Measurements from ENCODE around the gene ERBB3.
A peak's percentile ranks its signal among the peaks of the same experiment; 100 is the strongest.

Gene ERBB3

GRCh38 chr12:56080556-56081138, 682 bp downstream of the ERBB3 start:
- DNase-seq = no peak

GRCh38 chr12:56081393-56082347, 1.7 kb downstream of the ERBB3 start:
- no peak for DNase-seq

- no peak for DNase-seq
Measured at GRCh38 chr12:56082382-56082781, 2.4 kb downstream of the ERBB3 start.

- DNase-seq = no peak
Measured at GRCh38 chr12:56082967-56083366, 3.0 kb downstream of the ERBB3 start.

- no peak for DNase-seq
Measured at GRCh38 chr12:56084958-56085543, 5.1 kb downstream of the ERBB3 start.

- no peak for DNase-seq
Measured at GRCh38 chr12:56086096-56086495, 6.1 kb downstream of the ERBB3 start.

- DNase-seq = no peak
Measured at GRCh38 chr12:56086608-56087007, 6.6 kb downstream of the ERBB3 start.

GRCh38 chr12:56087220-56087619, 7.3 kb downstream of the ERBB3 start:
- DNase-seq = no peak

GRCh38 chr12:56097738-56098137, 17.8 kb downstream of the ERBB3 start:
- DNase-seq = no peak

- DNase-seq = no peak
Measured at GRCh38 chr12:56098592-56098991, 18.6 kb downstream of the ERBB3 start.

GRCh38 chr12:56099787-56100186, 19.8 kb downstream of the ERBB3 start:
- no peak for DNase-seq

GRCh38 chr12:56101045-56101444, 21.1 kb downstream of the ERBB3 start:
- no peak for DNase-seq

GRCh38 chr12:56102683-56103065, 22.7 kb downstream of the ERBB3 start:
- no peak for DNase-seq

GRCh38 chr12:56103066-56103711, 23.2 kb downstream of the ERBB3 start:
- no peak for DNase-seq

GRCh38 chr12:56103823-56104108, 23.8 kb downstream of the ERBB3 start:
- DNase-seq = no peak

- DNase-seq = peak; percentile 82 to 99
Measured at GRCh38 chr12:56104109-56104814, 24.3 kb downstream of the ERBB3 start, which contains the start of gene PA2G4. TSS of gene PA2G4 (plus strand) at chr12:56104559. CDS start at chr12:56104738, 179 bp downstream.

- DNase-seq = no peak
Measured at GRCh38 chr12:56104815-56105608, 25.0 kb downstream of the ERBB3 start.

- DNase-seq = no peak
Measured at GRCh38 chr12:56105609-56105902, 25.6 kb downstream of the ERBB3 start.

- no peak for DNase-seq
Measured at GRCh38 chr12:56107242-56107641, 27.3 kb downstream of the ERBB3 start.

GRCh38 chr12:56110571-56110970, 30.6 kb downstream of the ERBB3 start:
- no peak for DNase-seq

- no peak for DNase-seq
Measured at GRCh38 chr12:56114084-56114483, 34.1 kb downstream of the ERBB3 start.

GRCh38 chr12:56115329-56115728, 35.4 kb downstream of the ERBB3 start:
- no peak for DNase-seq
